C4-2B (cell line): ENCODE results near the gene SMIM29.

Source experiments
- ZFX ChIP-seq: fragments of 450-650 bp; IDR thresholded peaks from 2 replicates; pipeline ENCODE4 v1.6.1; 2017
- TF ChIP-seq, protein P1 (sequence below): fragments of 450-650 bp; conservative IDR thresholded peaks from 2 replicates; pipeline ENCODE4 v1.5.1; 2017; ENCODE audit warnings: mild to moderate bottlenecking

DNA sequence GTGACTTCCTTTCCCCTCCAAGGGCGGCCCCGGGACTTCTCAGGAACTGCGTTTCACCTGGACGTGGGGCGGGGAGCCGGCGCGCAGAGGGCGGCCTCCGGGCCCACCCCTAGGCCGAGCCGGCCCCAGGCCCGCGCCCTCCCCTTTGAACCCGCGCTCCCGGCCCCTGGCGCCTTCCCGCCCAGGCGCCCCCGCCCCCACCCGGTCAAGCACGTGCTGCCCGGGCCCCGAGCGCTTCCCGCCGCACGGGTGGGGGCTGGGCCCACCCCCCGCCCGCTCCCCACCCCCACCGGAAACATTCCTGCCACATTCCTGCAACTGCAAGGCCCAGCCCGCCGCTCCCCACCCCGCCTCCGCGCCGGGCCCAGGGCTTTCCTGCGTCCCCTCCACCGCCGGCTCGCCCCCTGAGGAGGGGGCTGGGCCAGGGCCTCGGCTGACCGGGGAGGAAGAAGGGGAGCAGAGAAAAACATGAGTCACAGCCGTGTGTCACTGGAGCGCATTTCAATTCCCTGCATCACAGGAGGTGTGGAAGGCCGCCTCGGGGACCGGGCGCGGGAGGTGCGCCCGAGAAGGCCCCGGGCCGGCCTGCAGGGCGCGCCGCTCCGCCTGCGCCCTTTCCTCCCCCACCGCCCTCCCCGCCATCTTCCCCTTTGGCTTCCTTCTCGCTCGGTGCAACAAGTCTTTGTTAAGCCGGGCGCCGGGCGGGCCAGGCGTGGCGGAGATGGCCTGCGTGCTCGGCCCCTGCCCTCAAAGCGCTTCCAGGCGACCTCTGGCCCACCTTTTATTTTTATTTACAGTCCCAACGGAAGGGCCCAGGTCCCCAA, 13.3 kb downstream of the SMIM29 start:
- TF ChIP-seq ZFX, result no peak
- TF ChIP-seq, protein P1, sequence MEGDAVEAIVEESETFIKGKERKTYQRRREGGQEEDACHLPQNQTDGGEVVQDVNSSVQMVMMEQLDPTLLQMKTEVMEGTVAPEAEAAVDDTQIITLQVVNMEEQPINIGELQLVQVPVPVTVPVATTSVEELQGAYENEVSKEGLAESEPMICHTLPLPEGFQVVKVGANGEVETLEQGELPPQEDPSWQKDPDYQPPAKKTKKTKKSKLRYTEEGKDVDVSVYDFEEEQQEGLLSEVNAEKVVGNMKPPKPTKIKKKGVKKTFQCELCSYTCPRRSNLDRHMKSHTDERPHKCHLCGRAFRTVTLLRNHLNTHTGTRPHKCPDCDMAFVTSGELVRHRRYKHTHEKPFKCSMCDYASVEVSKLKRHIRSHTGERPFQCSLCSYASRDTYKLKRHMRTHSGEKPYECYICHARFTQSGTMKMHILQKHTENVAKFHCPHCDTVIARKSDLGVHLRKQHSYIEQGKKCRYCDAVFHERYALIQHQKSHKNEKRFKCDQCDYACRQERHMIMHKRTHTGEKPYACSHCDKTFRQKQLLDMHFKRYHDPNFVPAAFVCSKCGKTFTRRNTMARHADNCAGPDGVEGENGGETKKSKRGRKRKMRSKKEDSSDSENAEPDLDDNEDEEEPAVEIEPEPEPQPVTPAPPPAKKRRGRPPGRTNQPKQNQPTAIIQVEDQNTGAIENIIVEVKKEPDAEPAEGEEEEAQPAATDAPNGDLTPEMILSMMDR, result no peak
